SKM-1 (cell line): Measurements from ENCODE around the gene NAV2.

Source experiments
- DNase-seq: peaks from one replicate; lab custom pipeline; 2025; ENCODE audit not compliant: unreplicated experiment; lab: John Stamatoyannopoulos, UW

The NAV2 gene

GRCh38 chr11:20161923-20162744 lies 449.5 kb downstream of the NAV2 start:
- DNase-seq = no peak

- no peak for DNase-seq
Observed at GRCh38 chr11:20162824-20163782, 450.5 kb downstream of the NAV2 start.

GRCh38 chr11:20163783-20164481 lies 451.3 kb downstream of the NAV2 start:
- DNase-seq = no peak
